ENCODE measurements around the gene PPIL4. TPM values are rescaled to one million over a fixed set of nuclear protein-coding genes. Genes with fewer than 3 reads are reported as not detected.

PPIL4 gene
- total and polyA plus RNA-seq, 2 experiments from 2014 or later: 31.4 to 38.7 TPM

GRCh38 chr6:149586149-149586548, 40.3 kb upstream of the PPIL4 start:
- Histone ChIP-seq H3K4me3 (no peak overlapping the region), H3K36me3 (replicated peaks; ENCODE audit: insufficient read depth, low read depth) (no peaks in the 10 kb centered on the region), H3K27ac (no peak overlapping the region), H3K27me3 (no peaks in the 10 kb centered on the region), H2AFZ (no peak overlapping the region), H3K9me2 (replicated peaks; ENCODE audit: insufficient read depth) (no peaks in the 10 kb centered on the region), H3K9me3 (ENCODE audit: low read depth) (no peaks in the 10 kb centered on the region), H4K20me1 (ENCODE audit: insufficient read depth, poor library complexity, severe bottlenecking) (no peaks in the 10 kb centered on the region), H3K79me2 (no peaks in the 10 kb centered on the region), H3K4me2 (no peak overlapping the region), H3K4me1 (ENCODE audit: insufficient read depth) (no peaks in the 10 kb centered on the region)
- 96% methylated on average over 2 of the region's 2 CpGs for WGBS (ENCODE audit: low lambda C conversion rate, missing lambda C conversion rate)
- no peak for TF ChIP-seq CTCF (IDR thresholded peaks at IDR 0.05; ENCODE audit: poor library complexity)
- no peak for TF ChIP-seq EZH2phosphoT487 (IDR thresholded peaks at IDR 0.05; ENCODE audit: low read depth, severe bottlenecking, unreplicated experiment)
- TF ChIP-seq EZH2 (IDR thresholded peaks at IDR 0.05; ENCODE audit: borderline replicate concordance): no peak
- DNase-seq (ENCODE audit: low spot score): no peak

GRCh38 chr6:149581349-149581748, 35.5 kb upstream of the PPIL4 start:
- Histone ChIP-seq H3K4me1 (ENCODE audit: insufficient read depth) (no peaks in the 10 kb centered on the region), H3K4me3 (no peak overlapping the region), H2AFZ (no peak overlapping the region), H3K9me3 (ENCODE audit: low read depth) (no peaks in the 10 kb centered on the region), H4K20me1 (ENCODE audit: insufficient read depth, poor library complexity, severe bottlenecking) (no peaks in the 10 kb centered on the region), H3K4me2 (no peak overlapping the region), H3K27me3 (no peaks in the 10 kb centered on the region), H3K79me2 (no peaks in the 10 kb centered on the region), H3K27ac (no peak overlapping the region), H3K9me2 (replicated peaks; ENCODE audit: insufficient read depth) (no peaks in the 10 kb centered on the region), H3K36me3 (replicated peaks; ENCODE audit: insufficient read depth, low read depth) (no peaks in the 10 kb centered on the region)
- no peak for DNase-seq (ENCODE audit: low spot score)
- TF ChIP-seq EZH2phosphoT487 (IDR thresholded peaks at IDR 0.05; ENCODE audit: low read depth, severe bottlenecking, unreplicated experiment) (no peak), CTCF (IDR thresholded peaks at IDR 0.05; ENCODE audit: poor library complexity) (no peak), EZH2 (IDR thresholded peaks at IDR 0.05; ENCODE audit: borderline replicate concordance) (no peak)
- WGBS (ENCODE audit: low lambda C conversion rate, missing lambda C conversion rate): 95% methylated on average over 5 of the region's 5 CpGs

GRCh38 chr6:149580880-149581279, 35.0 kb upstream of the PPIL4 start:
- WGBS (ENCODE audit: low lambda C conversion rate, missing lambda C conversion rate): over 99% methylated on average over 5 of the region's 5 CpGs
- Histone ChIP-seq H3K9me3 (ENCODE audit: low read depth) (no peaks in the 10 kb centered on the region), H3K4me2 (no peak overlapping the region), H3K27ac (no peak overlapping the region), H3K36me3 (replicated peaks; ENCODE audit: insufficient read depth, low read depth) (no peaks in the 10 kb centered on the region), H3K9me2 (replicated peaks; ENCODE audit: insufficient read depth) (no peaks in the 10 kb centered on the region), H4K20me1 (ENCODE audit: insufficient read depth, poor library complexity, severe bottlenecking) (no peaks in the 10 kb centered on the region), H3K4me1 (ENCODE audit: insufficient read depth) (no peaks in the 10 kb centered on the region), H3K79me2 (peaks cover 2% of the 10 kb centered on the region), H3K4me3 (no peak overlapping the region), H3K27me3 (no peaks in the 10 kb centered on the region), H2AFZ (no peak overlapping the region)
- no peak for DNase-seq (ENCODE audit: low spot score)
- TF ChIP-seq EZH2phosphoT487 (IDR thresholded peaks at IDR 0.05; ENCODE audit: low read depth, severe bottlenecking, unreplicated experiment) (no peak), EZH2 (IDR thresholded peaks at IDR 0.05; ENCODE audit: borderline replicate concordance) (no peak), CTCF (IDR thresholded peaks at IDR 0.05; ENCODE audit: poor library complexity) (no peak)

Measured in hepatocyte (in vitro differentiated cells).